GM19023 (cell line): ENCODE results near the gene INPP4A.

Source experiments
- ATAC-seq: cut with Tn5 transposase; IDR thresholded peaks from one replicate; pipeline ENCODE4 v1.9.1; 2021; ENCODE audit warnings: mild to moderate bottlenecking, moderate library complexity; ENCODE audit not compliant: unreplicated experiment

The INPP4A gene

DNA sequence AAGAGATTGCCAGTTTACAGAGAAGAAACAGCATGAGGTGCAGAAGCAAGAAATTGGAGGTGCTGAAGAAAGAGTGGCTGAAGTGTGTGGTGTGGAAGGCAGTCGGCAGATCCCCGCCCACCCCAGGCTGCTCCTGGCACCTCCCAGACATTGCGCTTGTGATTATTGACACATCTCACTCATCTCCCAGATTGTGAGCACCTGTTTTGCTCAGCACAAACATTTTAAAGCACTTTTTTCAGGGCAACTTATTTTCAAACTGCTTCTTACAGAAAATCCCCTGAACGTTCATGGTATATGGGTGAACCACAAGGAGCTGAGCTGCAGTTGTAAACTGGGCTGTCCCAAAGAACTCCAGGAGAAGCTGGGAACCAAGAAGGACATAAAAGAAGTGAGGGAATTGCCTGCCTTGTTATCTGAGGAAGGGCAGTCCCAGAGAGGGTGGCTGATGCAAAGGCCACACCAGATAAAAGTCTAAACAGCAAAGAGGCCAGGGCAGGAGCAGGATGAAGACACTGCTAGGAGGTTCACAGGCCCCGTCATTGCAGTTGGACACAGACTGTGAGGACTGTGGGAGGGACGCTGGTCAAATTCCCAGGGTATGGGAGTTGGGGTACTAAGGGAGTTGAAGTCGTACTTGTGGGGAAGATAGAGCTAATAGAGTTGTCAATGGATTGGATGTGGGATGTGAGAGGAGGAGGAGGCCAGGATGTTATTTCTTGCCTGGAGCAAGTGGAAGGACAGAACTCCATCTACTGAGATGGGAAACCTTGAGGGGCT is 65.1 kb downstream of the INPP4A start:
- no peak for ATAC-seq

DNA sequence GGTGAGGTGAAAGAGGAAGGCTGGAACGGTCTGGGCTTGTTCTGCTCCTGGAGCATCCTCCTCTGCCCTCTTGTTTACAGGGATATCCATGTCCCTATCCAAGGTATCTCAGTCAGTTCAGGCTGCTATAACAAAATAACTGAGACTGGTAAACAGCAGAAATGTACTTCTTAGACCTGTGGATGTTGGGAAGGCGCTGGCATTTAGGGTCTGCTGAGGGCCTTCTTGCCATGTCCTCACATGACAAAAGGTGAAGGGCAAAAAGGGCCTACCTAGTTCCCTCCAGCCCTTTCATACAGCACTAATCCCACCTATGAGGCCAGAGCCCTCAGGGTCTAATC is 65.6 kb downstream of the INPP4A start:
- ATAC-seq: no peak

DNA sequence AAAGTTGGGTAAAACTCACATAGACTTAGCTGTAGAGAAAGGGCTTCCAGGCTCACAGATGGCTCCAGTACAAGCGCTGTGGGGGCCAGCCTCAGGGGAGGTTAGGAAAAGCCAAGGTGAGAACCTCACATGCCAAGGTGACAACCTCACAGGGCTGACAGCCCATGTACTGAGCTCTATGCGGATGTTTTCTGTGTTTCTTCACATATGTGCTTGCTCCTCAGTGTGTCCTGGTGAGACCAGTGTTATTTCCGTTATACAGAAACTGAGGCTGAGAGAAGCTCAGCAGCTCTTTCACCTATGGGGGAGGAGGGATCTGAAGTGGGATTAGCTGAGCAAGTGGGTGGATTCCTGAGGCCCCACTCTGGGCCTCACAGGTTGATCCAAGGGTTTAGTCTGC is 67.3 kb downstream of the INPP4A start:
- ATAC-seq: no peak

DNA sequence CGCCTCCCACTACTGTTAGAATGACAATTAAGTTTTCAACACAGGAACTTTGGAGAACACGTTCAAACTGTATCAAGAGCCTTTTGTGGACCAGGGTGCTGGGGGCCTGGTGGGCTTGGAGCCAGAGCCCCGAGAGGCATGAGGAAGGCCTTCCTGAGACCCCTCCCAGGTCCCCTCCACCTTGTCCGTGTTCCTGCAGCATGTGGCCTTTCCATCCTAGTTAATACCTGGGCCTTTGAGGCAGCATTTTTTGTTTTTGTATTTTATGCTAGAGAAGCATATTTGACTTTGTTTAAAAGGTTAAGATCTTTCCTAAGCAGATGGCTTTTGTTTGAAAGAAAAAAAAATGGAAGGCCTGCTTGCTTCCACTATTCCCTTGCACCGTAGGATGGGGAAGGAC is 68.0 kb downstream of the INPP4A start:
- ATAC-seq: no peak

DNA sequence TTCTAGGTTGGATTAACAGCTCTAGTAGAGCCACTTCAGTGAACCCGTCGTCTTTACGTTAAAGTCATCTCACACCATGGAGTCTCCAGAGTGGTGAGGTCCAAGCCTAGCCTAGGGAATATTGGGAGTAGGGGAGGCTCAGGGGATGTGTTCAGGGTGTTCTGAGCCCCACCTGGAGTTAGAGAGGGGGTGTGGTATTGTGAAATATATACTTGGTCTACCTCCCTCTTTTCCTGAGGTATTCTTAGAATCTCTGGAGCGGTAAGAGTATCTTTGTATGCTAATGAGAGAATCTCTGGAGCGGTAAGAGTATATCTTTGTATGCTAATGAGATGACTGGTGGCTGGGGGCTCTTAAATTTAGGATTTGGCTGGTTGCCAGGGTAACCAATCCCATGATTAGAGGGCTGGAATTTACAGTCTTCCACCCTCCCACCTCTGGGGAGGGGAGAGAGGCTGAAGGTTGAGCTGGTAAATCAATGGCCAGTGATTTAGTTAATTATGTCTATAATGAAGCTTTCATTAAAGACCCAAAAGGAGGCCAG is 69.5 kb downstream of the INPP4A start:
- no peak for ATAC-seq

DNA sequence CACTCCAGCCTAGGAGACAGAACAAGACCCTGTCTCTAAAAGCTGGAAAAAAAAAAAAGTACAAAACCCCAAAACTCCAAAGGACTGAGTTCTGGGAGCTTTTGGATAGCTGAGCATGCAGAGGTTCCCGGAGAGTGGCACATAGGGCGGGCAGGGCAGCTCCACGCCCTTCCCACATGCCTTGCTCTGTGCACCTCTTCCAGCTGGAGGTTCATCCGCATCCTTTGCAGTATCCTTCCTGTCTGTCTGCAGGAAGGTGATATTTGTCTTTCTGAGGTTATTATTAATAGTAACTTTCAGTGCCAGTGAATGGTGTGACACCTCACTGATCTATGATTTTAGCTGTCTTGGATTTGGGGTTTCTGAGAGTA is 70.2 kb downstream of the INPP4A start:
- no peak for ATAC-seq

DNA sequence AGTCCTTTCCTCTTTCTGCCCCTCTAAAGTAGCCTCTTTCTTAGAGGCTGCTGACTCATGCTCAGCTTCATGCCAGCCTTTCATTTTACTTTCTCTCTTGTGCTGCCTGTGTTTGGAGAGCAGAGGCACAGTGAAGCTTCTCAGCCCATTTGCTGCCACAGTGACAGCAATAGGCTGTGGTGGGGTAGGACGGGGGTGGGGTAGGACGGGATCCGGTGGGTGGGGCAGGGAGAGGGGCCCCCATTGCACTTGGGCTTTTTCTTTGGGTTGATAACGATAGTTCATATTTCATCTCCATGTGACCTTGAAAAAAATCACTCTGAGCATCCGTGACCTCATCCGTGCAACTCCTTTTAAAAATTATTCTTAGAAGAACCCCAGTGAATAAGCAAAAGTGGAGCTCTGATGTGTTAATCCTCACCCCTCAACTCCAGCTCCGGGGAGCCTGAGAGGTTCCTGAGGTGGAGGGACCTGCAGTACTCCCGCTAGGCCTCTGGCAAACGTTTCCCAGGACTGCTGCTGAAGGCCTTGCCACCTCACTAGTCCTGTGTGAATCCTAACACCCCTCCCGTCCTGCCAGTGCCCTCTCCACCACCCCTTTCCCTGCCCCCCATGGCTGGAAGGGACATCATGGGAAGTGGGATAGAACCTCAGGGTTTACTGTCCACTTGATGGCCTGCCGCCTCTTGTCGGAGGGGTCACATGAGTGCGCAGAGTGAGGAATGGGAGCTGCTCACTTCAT is 70.8 kb downstream of the INPP4A start:
- no peak for ATAC-seq

DNA sequence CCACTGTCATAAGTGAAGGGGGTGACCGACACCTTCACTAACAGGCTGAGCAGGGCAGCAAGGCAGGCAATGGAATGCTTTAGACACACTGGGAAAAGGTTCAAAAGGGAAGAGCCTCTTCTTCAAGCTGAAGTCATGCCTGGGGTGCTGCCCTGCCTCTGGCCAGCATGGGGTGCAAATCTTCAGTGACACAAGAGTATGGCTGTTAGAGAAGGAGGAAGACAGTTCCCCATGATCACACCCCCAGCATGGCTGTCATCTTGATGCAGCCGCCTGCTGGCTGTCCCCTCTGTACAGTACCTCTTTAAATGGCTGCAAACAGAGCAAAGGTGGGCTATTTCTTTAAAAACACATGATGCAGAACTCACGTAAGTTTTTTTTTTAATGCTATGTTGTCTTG is 71.9 kb downstream of the INPP4A start:
- no peak for ATAC-seq

DNA sequence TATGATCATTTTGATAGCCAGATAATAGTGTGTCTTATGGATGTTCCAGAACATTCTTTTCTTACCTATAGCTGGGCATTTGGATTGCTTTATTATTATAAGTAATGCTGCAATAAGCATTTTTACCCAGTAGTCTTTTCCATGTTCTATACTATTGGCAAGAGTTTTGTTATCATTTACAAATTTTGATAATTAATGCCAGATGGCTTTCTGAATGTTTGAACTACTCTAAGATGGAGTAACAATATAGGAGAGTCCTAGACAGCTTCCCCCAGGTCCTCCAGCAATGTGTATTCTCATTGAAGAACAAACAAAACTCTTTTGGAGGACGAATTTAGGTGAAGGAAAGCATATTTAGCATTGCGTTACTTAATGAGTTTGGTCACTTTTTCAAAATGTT is 73.0 kb downstream of the INPP4A start:
- no peak for ATAC-seq

DNA sequence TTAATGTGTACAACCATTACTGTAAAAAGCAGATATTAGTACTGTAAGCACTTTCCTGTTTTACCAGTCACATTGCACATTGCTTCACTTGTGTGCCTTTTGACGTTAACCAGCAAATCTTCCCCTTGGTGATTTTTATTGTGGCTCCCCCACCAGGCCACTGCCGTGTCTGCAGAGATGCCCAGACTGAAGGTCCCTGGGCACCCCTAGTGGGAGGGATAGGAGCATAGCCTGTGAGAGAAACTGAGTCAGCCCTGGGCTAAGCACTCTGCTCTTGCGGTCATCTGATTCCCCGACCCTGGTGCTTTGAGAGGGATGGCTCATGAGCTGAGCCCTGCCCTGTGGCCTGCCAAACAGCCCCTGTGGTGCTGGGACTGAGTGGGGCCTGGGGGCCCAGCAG is 73.4 kb downstream of the INPP4A start:
- ATAC-seq: no peak

DNA sequence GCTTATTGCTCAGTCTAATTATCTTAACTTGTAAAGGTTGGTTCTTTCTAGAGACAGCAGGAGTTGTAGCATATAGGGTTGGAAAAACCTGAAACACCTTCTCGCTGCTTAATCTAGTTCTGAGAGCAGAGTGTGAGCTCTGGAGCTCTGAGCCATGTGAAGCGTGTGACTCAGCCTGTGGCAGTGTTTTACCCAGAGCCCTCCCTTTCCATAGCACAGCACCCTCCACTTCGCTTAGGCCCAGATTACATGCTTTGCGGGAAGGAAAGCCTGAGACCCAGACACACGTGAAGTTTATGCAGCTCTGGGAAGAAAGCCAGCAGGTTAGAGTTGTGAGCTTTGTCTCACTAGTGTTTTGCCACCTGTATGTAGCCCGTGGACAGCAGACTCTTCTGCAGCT is 74.5 kb downstream of the INPP4A start:
- no peak for ATAC-seq

DNA sequence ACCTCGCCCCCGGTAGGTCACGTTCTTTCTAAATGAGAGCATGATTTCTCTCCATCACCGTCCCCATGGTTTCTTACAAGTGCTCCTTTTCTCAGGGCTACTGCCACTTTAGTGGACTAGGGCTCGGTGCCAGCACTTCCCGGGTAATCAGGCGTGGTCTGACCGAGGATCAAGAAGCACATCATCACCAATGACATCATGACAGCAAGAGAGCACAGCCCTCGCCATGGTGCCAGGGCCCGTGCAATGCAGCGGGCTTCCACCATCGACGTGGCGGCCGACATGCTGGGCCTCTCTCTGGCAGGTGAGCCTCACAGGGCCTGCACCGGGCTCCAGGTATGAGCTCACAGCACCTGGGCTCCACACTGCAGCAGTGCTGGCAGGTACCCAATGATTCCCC is 75.2 kb downstream of the INPP4A start:
- ATAC-seq: no peak

DNA sequence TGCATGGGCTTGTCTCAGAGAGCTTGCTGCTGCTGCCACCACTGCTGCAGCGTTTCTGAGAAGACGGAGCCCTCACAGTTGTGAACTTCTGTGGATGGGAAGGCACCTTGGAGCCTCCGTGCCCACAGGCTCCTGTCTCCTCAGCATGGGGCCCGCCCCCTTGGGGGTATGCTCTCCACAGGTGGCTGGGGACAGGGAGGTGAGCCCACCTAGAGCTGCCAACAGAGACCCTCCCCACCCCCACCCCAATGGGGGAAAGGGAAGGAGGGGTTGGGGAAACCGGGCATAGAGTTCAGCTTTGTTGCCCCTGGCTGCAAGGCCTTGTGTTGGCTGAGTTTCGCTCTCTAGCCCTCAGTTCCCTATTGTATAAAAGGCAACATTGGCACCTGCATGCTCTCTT is 76.1 kb downstream of the INPP4A start:
- ATAC-seq: no peak

DNA sequence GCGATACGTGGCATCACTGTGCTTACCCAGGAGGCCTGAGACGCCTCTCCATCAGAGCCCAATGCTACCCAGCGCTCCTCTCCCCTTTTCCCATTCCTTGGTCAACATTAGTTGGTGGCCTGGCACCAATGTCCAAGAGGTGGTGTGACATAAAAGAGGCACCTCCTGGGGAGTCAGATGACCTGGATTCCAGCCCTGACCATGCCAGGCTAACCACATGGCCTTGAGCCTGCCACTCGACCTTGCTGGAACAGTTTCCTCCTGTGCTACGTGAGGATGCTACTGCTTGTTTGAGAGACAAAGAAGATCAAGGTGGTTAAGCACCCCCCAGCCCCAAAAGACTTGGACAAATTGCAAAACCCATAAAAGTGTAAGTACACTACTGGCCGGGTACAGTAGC is 76.6 kb downstream of the INPP4A start:
- no peak for ATAC-seq

DNA sequence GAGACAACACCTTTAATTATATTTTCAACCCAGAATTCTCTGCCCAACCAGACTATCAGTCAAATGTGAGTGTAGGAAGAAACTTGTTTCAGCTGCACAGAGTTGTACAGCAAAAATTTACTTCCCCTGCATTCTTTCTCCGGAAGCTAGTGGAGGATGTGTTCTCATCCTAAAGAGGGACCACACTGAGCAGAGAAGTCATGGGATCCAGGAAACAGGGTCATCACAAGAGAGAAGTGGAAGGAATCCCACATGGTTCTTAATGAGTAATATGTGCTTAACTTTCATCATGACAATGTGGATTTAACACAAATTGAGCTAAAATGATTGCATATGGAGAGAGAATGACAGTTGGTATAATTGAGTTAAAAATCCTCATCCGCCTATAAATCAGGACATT is 78.2 kb downstream of the INPP4A start:
- no peak for ATAC-seq

DNA sequence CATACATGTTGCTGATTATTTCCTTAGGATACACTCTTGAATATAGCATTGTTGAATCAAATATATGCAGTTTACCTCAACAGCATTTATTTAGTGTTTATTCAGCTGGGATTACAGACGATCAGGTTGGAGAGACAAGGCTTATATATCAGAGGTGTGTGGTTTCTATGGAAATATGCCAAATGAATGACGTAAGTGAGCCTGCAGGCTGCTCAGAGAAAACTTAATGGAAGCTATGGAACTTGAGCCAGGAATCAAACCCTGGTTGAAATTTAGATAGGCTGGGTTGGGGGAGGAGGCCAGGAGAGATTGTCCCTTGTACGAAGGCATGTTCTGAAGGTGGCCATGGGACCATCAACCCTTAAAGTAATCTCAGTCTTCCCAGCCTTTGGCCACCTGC is 79.5 kb downstream of the INPP4A start:
- ATAC-seq: no peak

DNA sequence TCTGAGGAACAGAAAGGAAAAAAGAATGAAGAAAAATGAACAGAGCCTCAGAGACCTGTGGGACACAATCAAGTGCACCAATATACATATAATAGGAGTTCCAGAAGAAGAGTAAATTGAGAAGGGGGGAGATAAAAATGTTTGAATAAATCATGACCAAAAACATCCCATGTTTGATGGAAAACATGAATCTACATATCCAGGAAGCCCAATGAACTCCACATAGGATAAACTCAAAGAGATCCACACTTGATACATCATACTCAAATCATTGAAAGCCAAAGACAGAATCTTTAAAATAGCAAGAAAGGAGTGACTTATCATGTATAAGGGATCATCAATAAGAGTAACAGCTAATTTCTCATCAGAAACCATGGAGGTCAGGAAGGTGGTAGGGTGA is 83.7 kb downstream of the INPP4A start:
- ATAC-seq: no peak

DNA sequence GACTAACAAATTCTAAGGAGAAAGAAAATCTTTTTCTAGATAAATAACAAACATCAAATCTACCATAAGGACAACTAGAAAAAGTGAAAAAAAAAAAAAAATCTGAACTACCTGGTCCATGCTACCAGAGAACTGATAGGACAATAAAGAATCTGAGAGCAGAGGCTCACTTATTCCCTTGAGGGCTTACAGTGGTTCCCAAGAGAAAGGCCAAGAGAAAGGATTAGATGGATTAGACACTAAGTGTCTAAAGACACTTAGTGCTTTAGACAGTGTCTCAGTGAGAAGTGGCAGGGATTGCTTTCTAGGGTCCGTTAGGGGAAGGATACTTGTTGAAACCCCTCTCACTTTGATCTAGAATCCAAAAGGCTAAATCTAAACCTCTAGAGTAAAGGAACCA is 85.5 kb downstream of the INPP4A start:
- ATAC-seq: no peak

DNA sequence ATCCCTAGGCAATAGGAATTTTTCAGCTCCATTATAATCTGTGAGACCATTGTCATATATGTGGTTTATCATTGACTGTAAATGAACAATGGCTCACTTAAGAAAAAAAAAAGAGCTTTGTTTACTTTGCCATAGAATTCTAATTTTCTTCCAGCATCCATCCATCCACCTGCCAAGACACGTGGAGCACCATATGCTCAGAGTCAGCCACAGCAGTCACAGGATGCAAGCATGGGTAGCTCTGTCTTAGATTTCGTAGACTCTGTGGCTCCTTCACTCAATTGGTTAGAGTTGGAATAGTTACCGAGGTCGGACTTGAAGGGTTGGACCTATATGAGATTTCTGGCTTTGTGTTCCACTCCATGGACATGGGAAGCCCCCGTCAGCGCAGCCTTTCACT is 88.1 kb downstream of the INPP4A start:
- ATAC-seq: no peak

DNA sequence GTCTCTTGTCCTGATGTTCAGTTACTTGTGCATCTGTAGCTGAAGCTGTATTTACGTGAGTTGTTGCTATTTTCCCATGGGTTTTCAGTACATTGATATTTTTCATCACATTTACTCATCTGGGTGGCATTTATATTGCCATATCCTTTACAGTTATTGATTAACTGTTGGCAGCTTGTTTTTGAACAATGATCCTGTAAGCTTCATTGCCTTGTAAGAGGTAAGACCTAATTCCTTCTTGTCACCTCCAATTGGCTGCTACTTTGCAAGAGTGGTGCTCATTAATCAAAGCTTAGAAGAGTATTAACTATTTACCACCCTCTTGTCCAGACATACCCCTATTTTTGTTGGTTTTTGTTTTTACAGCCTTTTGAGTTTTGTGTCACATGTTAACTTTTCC is 88.9 kb downstream of the INPP4A start:
- no peak for ATAC-seq

DNA sequence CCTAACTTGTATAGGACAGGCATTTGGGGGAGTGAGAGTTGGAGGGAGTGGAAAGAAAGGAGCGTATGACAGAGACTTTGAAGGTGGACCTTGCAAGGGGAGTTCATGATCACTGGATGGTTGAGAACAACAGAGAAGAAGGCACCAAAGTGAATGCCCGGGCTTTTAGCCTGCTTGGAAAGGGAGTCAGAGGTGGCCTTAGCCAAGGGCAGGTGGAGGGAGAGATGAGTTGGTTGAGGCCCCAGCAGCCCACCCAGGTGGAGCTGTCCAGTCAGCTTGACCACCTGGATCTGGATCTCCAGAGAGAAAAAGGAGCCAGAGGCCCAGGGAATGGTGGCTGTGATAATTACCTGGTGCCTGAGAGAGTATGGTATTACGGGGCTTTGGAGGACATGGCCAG is 90.1 kb downstream of the INPP4A start:
- ATAC-seq: no peak

DNA sequence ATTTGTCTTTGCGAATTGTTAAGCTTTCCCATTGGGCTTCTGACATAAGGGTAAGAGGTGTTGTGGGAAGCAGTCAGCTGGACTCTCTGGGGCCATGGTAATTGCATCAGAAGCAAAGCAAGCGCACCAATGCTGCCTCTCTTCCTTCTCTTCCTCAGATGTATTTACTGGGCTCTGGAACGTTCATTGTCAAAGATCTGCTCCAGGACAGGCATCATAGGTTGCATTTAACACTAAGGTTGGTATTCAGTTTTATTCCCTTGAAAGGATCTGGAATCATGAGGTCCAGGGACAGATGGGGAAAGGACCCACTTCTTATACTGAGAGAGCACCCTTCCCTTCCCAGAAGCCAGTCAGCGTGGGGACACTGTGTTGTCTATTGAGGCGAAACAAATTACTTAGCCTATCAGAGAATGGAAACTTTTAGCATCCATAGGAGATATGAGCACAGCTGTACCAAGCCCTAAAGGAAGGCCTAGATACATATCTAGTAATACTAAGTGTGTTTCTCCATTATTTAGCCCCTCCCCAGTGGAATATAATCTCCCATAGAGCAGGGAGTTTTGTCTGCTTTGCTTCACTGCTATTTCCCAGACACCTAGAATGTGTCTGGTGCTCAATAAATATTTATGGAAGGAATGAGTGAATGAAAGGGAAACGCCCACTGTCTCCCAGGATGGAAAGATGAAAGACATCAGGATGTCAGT is 91.5 kb downstream of the INPP4A start:
- no peak for ATAC-seq
